Breast epithelium (tissue), 4 donors: ENCODE results near the gene RUVBL1. TPM values are rescaled to one million over a fixed set of nuclear protein-coding genes. Genes with fewer than 3 reads are reported as not detected.

Source experiments
- DNase-seq, 2 donors: peaks; one replicate each; pipeline ENCODE4 v3.0.0-alpha.2; 2019; ENCODE audit warnings: low spot score in 2 of 2
- H3K27ac ChIP-seq, 2 donors: fragments of 200-600 bp; sonication (generic) in 1 of 2; one replicate each; pipeline ENCODE4 v1.5.1; 2016 to 2019; ENCODE audit warnings: mild to moderate bottlenecking in 1 of 2
- H3K27me3 ChIP-seq, 2 donors: fragments of 200-600 bp; sonication (generic) in 1 of 2; one replicate each; pipeline versions ENCODE4 v1.5.1 to v1.6.0; 2017 to 2019; ENCODE audit warnings: control low read depth in 1 of 2, mild to moderate bottlenecking in 1 of 2
- H3K36me3 ChIP-seq: fragments of 200-600 bp; one replicate; pipeline ENCODE4 v1.5.1; 2019
- H3K4me1 ChIP-seq, 2 donors: fragments of 200-600 bp; sonication (generic); one replicate each; pipeline ENCODE4 v1.5.1; 2016 to 2019; ENCODE audit warnings: control low read depth in 1 of 2
- H3K4me3 ChIP-seq, 3 donors: fragments of 200-600 bp; sonication (generic); 1 replicate in 2 of 3; 2 replicates in 1 of 3; pipeline ENCODE4 v1.5.1; 2016 to 2019; ENCODE audit warnings: mild to moderate bottlenecking in 3 of 3, moderate library complexity in 2 of 3
- H3K9me3 ChIP-seq, 2 donors: fragments of 200-600 bp; sonication (generic) in 1 of 2; one replicate each; pipeline ENCODE4 v1.5.1; 2016 to 2019; ENCODE audit warnings: control low read depth in 1 of 2
- CTCF ChIP-seq, 3 donors: fragments of 450-650 bp; IDR thresholded peaks; one replicate each; pipeline ENCODE4 v1.5.1; 2016 to 2017; ENCODE audit warnings: antibody characterized with exemption in 3 of 3, mild to moderate bottlenecking in 3 of 3, moderate library complexity in 3 of 3
- POLR2A ChIP-seq: fragments of 450-650 bp; IDR thresholded peaks from one replicate; pipeline ENCODE4 v1.6.1; 2016; ENCODE audit warnings: antibody characterized with exemption, mild to moderate bottlenecking, moderate library complexity
- POLR2AphosphoS5 ChIP-seq, 3 donors: sonication (generic); formaldehyde crosslinking; IDR thresholded peaks; one replicate each; pipeline ENCODE4 v1.6.1; 2017; ENCODE audit warnings: antibody characterized with exemption in 3 of 3
- intact Hi-C: fragments of 100-400 bp; cut with DNase I; formaldehyde crosslinking; loops from one replicate; pipeline ENCODE4 v1.15.1; 2023; ENCODE audit warnings: low total_unique reads
- total RNA-seq, 3 donors: library from RNA; depleted of rRNA; stranded (reverse); fragments of >200 nt; gene quantifications; one replicate each; pipeline ENCODE4 v1.1.0, GENCODE V29; 2016

RUVBL1 gene
- total RNA-seq, 3 donors from 2014 or later = 17.8 to 50.5 (median 36.0) TPM

GRCh38 chr3:128153156-128154041 lies 29.8 kb upstream of the RUVBL1 start, which contains the start of gene EEFSEC:
Gene EEFSEC, plus strand, starts transcription at chr3:128153481. Its CDS starts 27 bp downstream, at chr3:128153508.
- intact Hi-C loops = no loop called here
- H3K9me3 ChIP-seq = peaks cover 0 to 4% of the 10 kb centered on the region in 2 donors
- peak within 1 kb of the TSS; percentile 91 to 95 (median 93) for H3K4me3 ChIP-seq
- DNase-seq = peak; percentile 51 to 79
- H3K36me3 ChIP-seq = no peaks in the 10 kb centered on the region
- no peaks in the 10 kb centered on the region for H3K4me1 ChIP-seq
- H3K27ac ChIP-seq = peak within 1 kb of the TSS; percentile 80 to 89
- H3K27me3 ChIP-seq = no peaks in the 10 kb centered on the region
- peak; percentile 44 to 76 (median 53) for TF ChIP-seq POLR2AphosphoS5 (IDR thresholded peaks at IDR 0.05)
- no peak for TF ChIP-seq CTCF (IDR thresholded peaks at IDR 0.05)

GRCh38 chr3:128152419-128153155 lies 29.0 kb upstream of the RUVBL1 start:
- H3K4me1 ChIP-seq = no peaks in the 10 kb centered on the region
- H3K4me3 ChIP-seq = peak overlapping the region; percentile 91 to 95 (median 93)
- peak overlapping the region; percentile 80 to 89 for H3K27ac ChIP-seq
- intact Hi-C loops = no loop called here
- H3K36me3 ChIP-seq = no peaks in the 10 kb centered on the region
- peaks cover 0 to 3% of the 10 kb centered on the region in 2 donors for H3K9me3 ChIP-seq
- H3K27me3 ChIP-seq = no peaks in the 10 kb centered on the region
- no peak for TF ChIP-seq POLR2AphosphoS5 (IDR thresholded peaks at IDR 0.05)
- TF ChIP-seq POLR2A = no peak
- no peak for TF ChIP-seq CTCF (IDR thresholded peaks at IDR 0.05)
- DNase-seq = no peak

- no peaks in the 10 kb centered on the region for H3K4me1 ChIP-seq
- intact Hi-C loops = no loop called here
- no peak overlapping the region for H3K4me3 ChIP-seq
- TF ChIP-seq POLR2AphosphoS5 (IDR thresholded peaks at IDR 0.05) (no peak), POLR2A (no peak), CTCF (IDR thresholded peaks at IDR 0.05) (no peak)
- no peaks in the 10 kb centered on the region for H3K27me3 ChIP-seq
- H3K36me3 ChIP-seq = no peaks in the 10 kb centered on the region
- no peaks in the 10 kb centered on the region for H3K9me3 ChIP-seq
- H3K27ac ChIP-seq = no peak overlapping the region
- no peak for DNase-seq
Measured at GRCh38 chr3:128151758-128152274, 28.2 kb upstream of the RUVBL1 start.

- TF ChIP-seq CTCF (IDR thresholded peaks at IDR 0.05) = no peak
- TF ChIP-seq POLR2A = no peak
- no peak for TF ChIP-seq POLR2AphosphoS5 (IDR thresholded peaks at IDR 0.05)
- H3K9me3 ChIP-seq = no peaks in the 10 kb centered on the region
- no peaks in the 10 kb centered on the region for H3K27me3 ChIP-seq
- H3K4me1 ChIP-seq = no peaks in the 10 kb centered on the region
- intact Hi-C loops = no loop called here
- H3K27ac ChIP-seq = no peak overlapping the region
- no peak for DNase-seq
- no peak overlapping the region for H3K4me3 ChIP-seq
- no peaks in the 10 kb centered on the region for H3K36me3 ChIP-seq
Measured at GRCh38 chr3:128149650-128150049, 26.0 kb upstream of the RUVBL1 start.
